ENCODE data around the gene PRIM2.
"Not testable (repeated sequence)": the region's sequence is repeated elsewhere in the genome, so short reads cannot be mapped to it uniquely, and the experiment has no call there.

Gene PRIM2

GRCh38 chr6:57328074-57328473 is 10.6 kb downstream of the PRIM2 start:
- Histone ChIP-seq H3K9me3 (ENCODE audit: control insufficient read depth, low read length) (peaks cover 11% of the 10 kb centered on the region), H3K4me3 (ENCODE audit: extremely low read depth, insufficient read depth, low read length, poor library complexity, severe bottlenecking) (no peak overlapping the region), H3K27ac (ENCODE audit: low read depth, low read length, severe bottlenecking) (no peak overlapping the region), H3K4me1 (ENCODE audit: control insufficient read depth, insufficient read depth, low read length, poor library complexity, severe bottlenecking) (no peaks in the 10 kb centered on the region), H3K36me3 (ENCODE audit: control insufficient read depth, insufficient read depth, low read length) (peaks cover 70% of the 10 kb centered on the region)
- no CpG with 5 or more reads among the region's 1 CpG for WGBS, 2 experiments (ENCODE audit: insufficient coverage in 2 of 2)

GRCh38 chr6:57329933-57330332 is 12.5 kb downstream of the PRIM2 start:
- peaks cover 21% of the 10 kb centered on the region for H3K9me3 ChIP-seq (ENCODE audit: control insufficient read depth, low read length)
- H3K27ac ChIP-seq (ENCODE audit: low read depth, low read length, severe bottlenecking), result no peak overlapping the region
- no peaks in the 10 kb centered on the region for H3K4me1 ChIP-seq (ENCODE audit: control insufficient read depth, insufficient read depth, low read length, poor library complexity, severe bottlenecking)
- H3K4me3 ChIP-seq (ENCODE audit: extremely low read depth, insufficient read depth, low read length, poor library complexity, severe bottlenecking), result no peak overlapping the region
- H3K36me3 ChIP-seq (ENCODE audit: control insufficient read depth, insufficient read depth, low read length), result peaks cover 70% of the 10 kb centered on the region

GRCh38 chr6:57342148-57342669 is 24.8 kb downstream of the PRIM2 start:
- no peaks in the 10 kb centered on the region for H3K9me3 ChIP-seq (ENCODE audit: control insufficient read depth, low read length)
- H3K4me3 ChIP-seq (ENCODE audit: extremely low read depth, insufficient read depth, low read length, poor library complexity, severe bottlenecking), result no peak overlapping the region
- WGBS, 2 experiments (ENCODE audit: insufficient coverage in 2 of 2), result 90 to 100% methylated on average over 1 to 2 of the region's 2 CpGs
- peaks cover 4% of the 10 kb centered on the region for H3K36me3 ChIP-seq (ENCODE audit: control insufficient read depth, insufficient read depth, low read length)
- H3K4me1 ChIP-seq (ENCODE audit: control insufficient read depth, insufficient read depth, low read length, poor library complexity, severe bottlenecking), result no peaks in the 10 kb centered on the region
- H3K27ac ChIP-seq (ENCODE audit: low read depth, low read length, severe bottlenecking), result no peak overlapping the region

GRCh38 chr6:57343342-57343741 is 25.9 kb downstream of the PRIM2 start:
- H3K4me3 ChIP-seq (ENCODE audit: extremely low read depth, insufficient read depth, low read length, poor library complexity, severe bottlenecking); H3K9me3 ChIP-seq (ENCODE audit: control insufficient read depth, low read length); H3K36me3 ChIP-seq (ENCODE audit: control insufficient read depth, insufficient read depth, low read length); H3K4me1 ChIP-seq (ENCODE audit: control insufficient read depth, insufficient read depth, low read length, poor library complexity, severe bottlenecking); H3K27ac ChIP-seq (ENCODE audit: low read depth, low read length, severe bottlenecking): not testable (repeated sequence)
- WGBS, 2 experiments (ENCODE audit: insufficient coverage in 2 of 2), result 100% methylated on average over 1 of the region's 3 CpGs

GRCh38 chr6:57346715-57347114 is 29.3 kb downstream of the PRIM2 start:
- H3K4me1 ChIP-seq (ENCODE audit: control insufficient read depth, insufficient read depth, low read length, poor library complexity, severe bottlenecking); H3K9me3 ChIP-seq (ENCODE audit: control insufficient read depth, low read length); H3K4me3 ChIP-seq (ENCODE audit: extremely low read depth, insufficient read depth, low read length, poor library complexity, severe bottlenecking); H3K36me3 ChIP-seq (ENCODE audit: control insufficient read depth, insufficient read depth, low read length); H3K27ac ChIP-seq (ENCODE audit: low read depth, low read length, severe bottlenecking): not testable (repeated sequence)
- WGBS, 2 experiments (ENCODE audit: insufficient coverage in 2 of 2), result 80% methylated on average over 1 of the region's 2 CpGs; no CpG with 5 or more reads in 1 of the 2 experiments

- H3K4me3 ChIP-seq (ENCODE audit: extremely low read depth, insufficient read depth, low read length, poor library complexity, severe bottlenecking); H3K36me3 ChIP-seq (ENCODE audit: control insufficient read depth, insufficient read depth, low read length); H3K4me1 ChIP-seq (ENCODE audit: control insufficient read depth, insufficient read depth, low read length, poor library complexity, severe bottlenecking); H3K9me3 ChIP-seq (ENCODE audit: control insufficient read depth, low read length); H3K27ac ChIP-seq (ENCODE audit: low read depth, low read length, severe bottlenecking): not testable (repeated sequence)
These were observed 30.2 kb downstream of the PRIM2 start for GRCh38 chr6:57347597-57347996.

- WGBS, 2 experiments (ENCODE audit: insufficient coverage in 2 of 2), result 94 to 100% methylated on average over 2 of the region's 6 CpGs
- H3K9me3 ChIP-seq (ENCODE audit: control insufficient read depth, low read length); H3K4me1 ChIP-seq (ENCODE audit: control insufficient read depth, insufficient read depth, low read length, poor library complexity, severe bottlenecking): not testable (repeated sequence)
These were observed 33.0 kb downstream of the PRIM2 start for GRCh38 chr6:57350443-57350842.

GRCh38 chr6:57352596-57352995 is 35.2 kb downstream of the PRIM2 start:
- H3K9me3 ChIP-seq (ENCODE audit: control insufficient read depth, low read length); H3K27ac ChIP-seq (ENCODE audit: low read depth, low read length, severe bottlenecking); H3K4me1 ChIP-seq (ENCODE audit: control insufficient read depth, insufficient read depth, low read length, poor library complexity, severe bottlenecking); H3K4me3 ChIP-seq (ENCODE audit: extremely low read depth, insufficient read depth, low read length, poor library complexity, severe bottlenecking); H3K36me3 ChIP-seq (ENCODE audit: control insufficient read depth, insufficient read depth, low read length): not testable (repeated sequence)
- WGBS, 2 experiments (ENCODE audit: insufficient coverage in 2 of 2), result no CpG with 5 or more reads among the region's 1 CpG

More at GRCh38 chr6:57350443-57350842, 33.0 kb downstream of the PRIM2 start:
- not testable (repeated sequence) for H3K27ac ChIP-seq (ENCODE audit: low read depth, low read length, severe bottlenecking); H3K36me3 ChIP-seq (ENCODE audit: control insufficient read depth, insufficient read depth, low read length); H3K4me3 ChIP-seq (ENCODE audit: extremely low read depth, insufficient read depth, low read length, poor library complexity, severe bottlenecking)

- not testable (repeated sequence) for H3K4me3 ChIP-seq (ENCODE audit: extremely low read depth, insufficient read depth, low read length, poor library complexity, severe bottlenecking); H3K9me3 ChIP-seq (ENCODE audit: control insufficient read depth, low read length); H3K4me1 ChIP-seq (ENCODE audit: control insufficient read depth, insufficient read depth, low read length, poor library complexity, severe bottlenecking); H3K27ac ChIP-seq (ENCODE audit: low read depth, low read length, severe bottlenecking); H3K36me3 ChIP-seq (ENCODE audit: control insufficient read depth, insufficient read depth, low read length)
These were observed 40.9 kb downstream of the PRIM2 start for GRCh38 chr6:57358319-57358718.

- H3K36me3 ChIP-seq (ENCODE audit: control insufficient read depth, insufficient read depth, low read length); H3K9me3 ChIP-seq (ENCODE audit: control insufficient read depth, low read length); H3K4me1 ChIP-seq (ENCODE audit: control insufficient read depth, insufficient read depth, low read length, poor library complexity, severe bottlenecking); H3K4me3 ChIP-seq (ENCODE audit: extremely low read depth, insufficient read depth, low read length, poor library complexity, severe bottlenecking); H3K27ac ChIP-seq (ENCODE audit: low read depth, low read length, severe bottlenecking): not testable (repeated sequence)
These were observed 42.3 kb downstream of the PRIM2 start for GRCh38 chr6:57359766-57360165.

- 100% methylated on average over 1 of the region's 2 CpGs; no CpG with 5 or more reads in 1 of the 2 experiments for WGBS, 2 experiments (ENCODE audit: insufficient coverage in 2 of 2)
These were observed 44.9 kb downstream of the PRIM2 start for GRCh38 chr6:57362340-57362739.

GRCh38 chr6:57365076-57365583 is 47.7 kb downstream of the PRIM2 start:
- not testable (repeated sequence) for H3K4me3 ChIP-seq (ENCODE audit: extremely low read depth, insufficient read depth, low read length, poor library complexity, severe bottlenecking); H3K9me3 ChIP-seq (ENCODE audit: control insufficient read depth, low read length); H3K27ac ChIP-seq (ENCODE audit: low read depth, low read length, severe bottlenecking); H3K36me3 ChIP-seq (ENCODE audit: control insufficient read depth, insufficient read depth, low read length); H3K4me1 ChIP-seq (ENCODE audit: control insufficient read depth, insufficient read depth, low read length, poor library complexity, severe bottlenecking)
- no CpG with 5 or more reads among the region's 2 CpGs for WGBS, 2 experiments (ENCODE audit: insufficient coverage in 2 of 2)

More at GRCh38 chr6:57362340-57362739, 44.9 kb downstream of the PRIM2 start:
- not testable (repeated sequence) for H3K4me3 ChIP-seq (ENCODE audit: extremely low read depth, insufficient read depth, low read length, poor library complexity, severe bottlenecking); H3K36me3 ChIP-seq (ENCODE audit: control insufficient read depth, insufficient read depth, low read length); H3K27ac ChIP-seq (ENCODE audit: low read depth, low read length, severe bottlenecking); H3K9me3 ChIP-seq (ENCODE audit: control insufficient read depth, low read length); H3K4me1 ChIP-seq (ENCODE audit: control insufficient read depth, insufficient read depth, low read length, poor library complexity, severe bottlenecking)

All from mesodermal cell (in vitro differentiated cells).